IMR-90 (cell line): ENCODE data around the gene C12orf54. TPM values are rescaled to one million over a fixed set of nuclear protein-coding genes. Genes with fewer than 3 reads are reported as not detected.
"Not testable (repeated sequence)": the region's sequence is repeated elsewhere in the genome, so short reads cannot be mapped to it uniquely, and the experiment has no call there.

Source experiments
- ATAC-seq: fragments of 200-7000 bp; cut with Tn5 transposase; 2 replicates; pipeline ENCODE4 v1.9.1; 2020; ENCODE audit warnings: low read depth, mild to moderate bottlenecking, moderate library complexity
- BruUV-seq: library from RNA; stranded (reverse); fragments of 400-500 nt; replicated peaks from 2 replicates; lab custom pipeline; 2021; lab: Mats Ljungman, UMichigan
- CTCF ChIA-PET: fragments of 300-600 bp; formaldehyde crosslinking; extraction: SDS; loops from one replicate; lab custom pipeline; 2021; ENCODE audit warnings: antibody characterized with exemption; lab: Yijun Ruan, JAX
- POLR2A ChIA-PET: fragments of 300-600 bp; sonication (Branson Sonifier 250); formaldehyde crosslinking; loops from one replicate; lab custom pipeline; 2022; ENCODE audit warnings: antibody characterized with exemption; ENCODE audit not compliant: unreplicated experiment; lab: Charles Lee
- DNase-seq: peaks from one replicate; pipeline ENCODE4 v3.0.0; 2013
- H2AFZ ChIP-seq: replicated peaks from 2 replicates; pipeline ENCODE3; 2013; ENCODE audit warnings: low read length, mild to moderate bottlenecking; ENCODE audit not compliant: poor library complexity
- H2AK5ac ChIP-seq: 2 replicates; pipeline ENCODE4 v1.6.1; 2013; ENCODE audit warnings: low read depth, low read length, inconsistent platforms
- H2AK9ac ChIP-seq: replicated peaks from 2 replicates; pipeline ENCODE3; 2013; ENCODE audit warnings: mild to moderate bottlenecking, low read depth, low read length, moderate library complexity; ENCODE audit not compliant: poor library complexity
- H2BK120ac ChIP-seq: 2 replicates; pipeline ENCODE4 v1.6.1; 2013; ENCODE audit warnings: low read depth, low read length, inconsistent platforms
- H2BK15ac ChIP-seq: 3 replicates; pipeline ENCODE4 v1.6.1; 2013; ENCODE audit warnings: low read depth, low read length, inconsistent platforms
- H2BK20ac ChIP-seq: 2 replicates; pipeline ENCODE4 v1.6.1; 2013; ENCODE audit warnings: low read depth, mild to moderate bottlenecking, inconsistent platforms, low read length, moderate library complexity
- H2BK5ac ChIP-seq: 2 replicates; pipeline ENCODE4 v1.6.1; 2013; ENCODE audit warnings: mild to moderate bottlenecking, low read depth, low read length, inconsistent platforms; ENCODE audit not compliant: poor library complexity, severe bottlenecking
- H3K14ac ChIP-seq: replicated peaks from 2 replicates; pipeline ENCODE4 v1.6.1; 2013; ENCODE audit warnings: low read depth, low read length, inconsistent platforms
- H3K18ac ChIP-seq: 2 replicates; pipeline ENCODE4 v1.6.1; 2013; ENCODE audit warnings: low read depth, low read length, control low read depth
- H3K23ac ChIP-seq: 2 replicates; pipeline ENCODE4 v1.6.1; 2013; ENCODE audit warnings: low read depth, low read length, inconsistent platforms
- H3K27ac ChIP-seq: 2 replicates; pipeline ENCODE4 v1.5.1; 2013; ENCODE audit warnings: mild to moderate bottlenecking, control low read depth, low read length; ENCODE audit not compliant: insufficient read depth
- H3K27me3 ChIP-seq: 2 replicates; pipeline ENCODE4 v1.6.1; 2013; ENCODE audit warnings: low read length; ENCODE audit not compliant: control insufficient read depth, insufficient read depth
- H3K36me3 ChIP-seq: 2 replicates; pipeline ENCODE4 v1.6.1; 2013; ENCODE audit warnings: low read length, mixed read lengths; ENCODE audit not compliant: control insufficient read depth, insufficient read depth
- H3K4ac ChIP-seq: 2 replicates; pipeline ENCODE4 v1.6.1; 2013; ENCODE audit warnings: low read depth, low read length, inconsistent platforms
- H3K4me1 ChIP-seq: 2 replicates; pipeline ENCODE4 v1.6.1; 2013; ENCODE audit warnings: low read length, mixed read lengths; ENCODE audit not compliant: control insufficient read depth, insufficient read depth
- H3K4me2 ChIP-seq: 2 replicates; pipeline ENCODE4 v1.6.1; 2013; ENCODE audit warnings: low read depth, mild to moderate bottlenecking, control low read depth, low read length, moderate library complexity
- H3K4me3 ChIP-seq: 2 replicates; pipeline ENCODE4 v1.5.1; 2013; ENCODE audit warnings: low read depth, mild to moderate bottlenecking, control low read depth, low read length, moderate library complexity; ENCODE audit not compliant: insufficient read depth
- H3K56ac ChIP-seq: 2 replicates; pipeline ENCODE4 v1.6.1; 2013; ENCODE audit warnings: low read length, inconsistent platforms; ENCODE audit not compliant: insufficient read depth; ENCODE audit errors: extremely low read depth
- H3K79me1 ChIP-seq, 2 experiments: 2 replicates each; pipeline ENCODE4 v1.6.1; 2013; ENCODE audit warnings: low read length in 2 of 2, inconsistent platforms in 1 of 2, low read depth in 1 of 2
- H3K9ac ChIP-seq: 2 replicates; pipeline ENCODE4 v1.6.1; 2013; ENCODE audit warnings: low read depth, low read length, control low read depth
- H3K9me1 ChIP-seq: 2 replicates; pipeline ENCODE4 v1.6.1; 2013; ENCODE audit warnings: low read length, inconsistent platforms; ENCODE audit not compliant: insufficient read depth
- H3K9me3 ChIP-seq: 2 replicates; pipeline ENCODE4 v1.6.1; 2013; ENCODE audit warnings: low read length; ENCODE audit not compliant: control insufficient read depth, insufficient read depth
- H4K20me1 ChIP-seq: 2 replicates; pipeline ENCODE4 v1.6.1; 2013; ENCODE audit warnings: low read length, inconsistent platforms; ENCODE audit not compliant: insufficient read depth
- H4K5ac ChIP-seq: 2 replicates; pipeline ENCODE4 v1.6.1; 2013; ENCODE audit warnings: mild to moderate bottlenecking, low read depth, low read length, control low read depth
- H4K8ac ChIP-seq, 2 experiments: 2 replicates each; pipeline ENCODE4 v1.6.1; 2013; ENCODE audit warnings: low read depth in 2 of 2, low read length in 2 of 2, control low read depth in 1 of 2, inconsistent platforms in 1 of 2
- H4K91ac ChIP-seq: 2 replicates; pipeline ENCODE4 v1.6.1; 2013; ENCODE audit warnings: low read depth, low read length, inconsistent platforms; ENCODE audit not compliant: insufficient read depth
- WGBS, 2 experiments: methylation state at CpG; one replicate each; pipeline versions ENCODE4 v1.1.5 to v1.1.7; 2013; ENCODE audit warnings: missing lambda C conversion rate in 2 of 2; ENCODE audit not compliant: insufficient read length in 1 of 2; ENCODE audit errors: extremely low coverage in 2 of 2; 5-methylcytosine and 5-hydroxymethylcytosine counted together
- dilution Hi-C: fragments of 300-500 bp; cut with HindIII; formaldehyde crosslinking; loops from one replicate; pipeline ENCODE4 v1.14.3; 2018; ENCODE audit warnings: low sequenced_read_pairs; ENCODE audit not compliant: unreplicated experiment
- in situ Hi-C: fragments of 300-500 bp; cut with MboI; formaldehyde crosslinking; loops from 3 replicates; pipeline ENCODE4 v1.14.3; 2019; ENCODE audit warnings: low sequenced_read_pairs, inconsistent platforms, mixed read lengths
- intact Hi-C: fragments of 100-400 bp; cut with micrococcal nuclease; formaldehyde crosslinking; loops from 2 replicates; pipeline ENCODE4 v1.10.0; 2022
- polyA plus RNA-seq, 3 experiments: library from polyadenylated mRNA; depleted of rRNA; stranded (reverse); fragments of >200 nt; gene quantifications; 2 replicates each; pipeline ENCODE4 v1.2.3, GENCODE V29; 2012; ENCODE audit warnings: low replicate concordance in 1 of 3
- total RNA-seq: library from RNA; depleted of rRNA; stranded (reverse); fragments of >200 nt; gene quantifications from 2 replicates; pipeline ENCODE4 v1.2.3, GENCODE V29; 2012

C12orf54 gene
- total and polyA plus RNA-seq, 2 of the 4 experiments (the other 2 are of a cell fraction): not detected

- no CpG with 5 or more reads among the region's 10 CpGs for WGBS, 2 experiments
- H4K8ac ChIP-seq, H3K4me1 ChIP-seq, H3K9ac ChIP-seq, H4K5ac ChIP-seq, H3K18ac ChIP-seq, H3K9me1 ChIP-seq, H4K91ac ChIP-seq, dilution Hi-C loops, H2AK5ac ChIP-seq, H4K20me1 ChIP-seq, H3K4ac ChIP-seq, H3K4me3 ChIP-seq, CTCF ChIA-PET, H3K56ac ChIP-seq, POLR2A ChIA-PET, H2BK15ac ChIP-seq, H3K23ac ChIP-seq, BruUV-seq, H3K27me3 ChIP-seq, H2AFZ ChIP-seq, DNase-seq, intact Hi-C loops, H3K14ac ChIP-seq, H2BK120ac ChIP-seq, H3K27ac ChIP-seq, H2BK20ac ChIP-seq, H3K36me3 ChIP-seq, H3K79me1 ChIP-seq, ATAC-seq, in situ Hi-C loops, H3K9me3 ChIP-seq, H2BK5ac ChIP-seq, H3K4me2 ChIP-seq, H2AK9ac ChIP-seq: not testable (repeated sequence)
Observed at GRCh38 chr12:48434016-48434415, 48.3 kb upstream of the C12orf54 start.
